HFFc6 (cell line): ENCODE measurements around the gene MIPEP. TPM values are rescaled to one million over a fixed set of nuclear protein-coding genes. Genes with fewer than 3 reads are reported as not detected.

Experiments used
- DNase-seq: peaks from one replicate; pipeline ENCODE4 v3.0.0-alpha.2; 2018
- H3K27ac Mint-ChIP-seq: 2 replicates; pipeline ENCODE4 v1.8.0; 2020; ENCODE audit warnings: mild to moderate bottlenecking, mixed read lengths
- H3K27me3 Mint-ChIP-seq: 2 replicates; pipeline ENCODE4 v1.8.0; 2021; ENCODE audit warnings: mild to moderate bottlenecking, moderate library complexity, mixed read lengths; ENCODE audit not compliant: insufficient read depth
- H3K36me3 Mint-ChIP-seq: 2 replicates; pipeline ENCODE4 v1.8.0; 2021; ENCODE audit warnings: low read depth, mixed read lengths
- H3K4me1 Mint-ChIP-seq: 2 replicates; pipeline ENCODE4 v1.8.0; 2020; ENCODE audit warnings: low read depth, mixed read lengths
- H3K4me3 Mint-ChIP-seq: 2 replicates; pipeline ENCODE4 v1.8.0; 2020; ENCODE audit warnings: mild to moderate bottlenecking, moderate library complexity, mixed read lengths
- H3K9me3 Mint-ChIP-seq: 2 replicates; pipeline ENCODE4 v1.8.0; 2020; ENCODE audit warnings: mild to moderate bottlenecking, mixed read lengths
- CTCF ChIP-seq: fragments of 200-600 bp; sonication (generic); IDR thresholded peaks from 2 replicates; pipeline ENCODE4 v1.5.0; 2021; ENCODE audit warnings: antibody characterized with exemption, mild to moderate bottlenecking
- total RNA-seq, 6 experiments: library from RNA; stranded (reverse); fragmentation: NEBNext Ultra II Directional; extraction: Animal tissue kit (Norgen Biotek cat#: 25700); gene quantifications; 2 replicates in 1 of 6; 3 replicates in 5 of 6; pipeline ENCODE4 v1.2.3, GENCODE V29; 2021

MIPEP gene
- total RNA-seq, 6 experiments from 2014 or later, result 11.3 to 15.6 (median 13.1) TPM

GRCh38 chr13:23690668-23691067 is 198.5 kb downstream of the MIPEP start:
- Mint-ChIP-seq H3K27ac (no peak overlapping the region), H3K9me3 (no peaks in the 10 kb centered on the region), H3K4me1 (peaks cover 19% of the 10 kb centered on the region), H3K36me3 (no peaks in the 10 kb centered on the region), H3K4me3 (no peak overlapping the region), H3K27me3 (peaks cover 2% of the 10 kb centered on the region; the same call in 1 of the 2 replicates)
- no peak for TF ChIP-seq CTCF
- no peak for DNase-seq

- DNase-seq, result no peak
- Mint-ChIP-seq H3K4me3 (no peak overlapping the region), H3K27me3 (peaks cover 2% of the 10 kb centered on the region; the same call in 1 of the 2 replicates), H3K4me1 (peaks cover 19% of the 10 kb centered on the region), H3K27ac (no peak overlapping the region), H3K36me3 (no peaks in the 10 kb centered on the region), H3K9me3 (no peaks in the 10 kb centered on the region)
- no peak for TF ChIP-seq CTCF
Observed at GRCh38 chr13:23688336-23688735, 200.9 kb downstream of the MIPEP start.

GRCh38 chr13:23687614-23688013 is 201.6 kb downstream of the MIPEP start:
- DNase-seq, result no peak
- TF ChIP-seq CTCF, result no peak
- no peaks in the 10 kb centered on the region for H3K36me3 Mint-ChIP-seq
- H3K4me1 Mint-ChIP-seq, result peaks cover 13% of the 10 kb centered on the region
- H3K4me3 Mint-ChIP-seq, result no peak overlapping the region
- peaks cover 2% of the 10 kb centered on the region; the same call in 1 of the 2 replicates for H3K27me3 Mint-ChIP-seq
- H3K9me3 Mint-ChIP-seq, result no peaks in the 10 kb centered on the region
- no peak overlapping the region for H3K27ac Mint-ChIP-seq

GRCh38 chr13:23686948-23687347 is 202.3 kb downstream of the MIPEP start:
- no peaks in the 10 kb centered on the region for H3K9me3 Mint-ChIP-seq
- H3K36me3 Mint-ChIP-seq, result no peaks in the 10 kb centered on the region
- no peak for DNase-seq
- peaks cover 9% of the 10 kb centered on the region for H3K4me1 Mint-ChIP-seq
- TF ChIP-seq CTCF, result no peak
- peaks cover 2% of the 10 kb centered on the region; the same call in 1 of the 2 replicates for H3K27me3 Mint-ChIP-seq
- H3K27ac Mint-ChIP-seq, result no peak overlapping the region
- H3K4me3 Mint-ChIP-seq, result no peak overlapping the region

- no peak for DNase-seq
- no peak for TF ChIP-seq CTCF
- Mint-ChIP-seq H3K27me3 (peaks cover 2% of the 10 kb centered on the region), H3K4me1 (peaks cover 24% of the 10 kb centered on the region), H3K36me3 (no peaks in the 10 kb centered on the region), H3K4me3 (no peak overlapping the region), H3K27ac (no peak overlapping the region), H3K9me3 (no peaks in the 10 kb centered on the region)
Observed at GRCh38 chr13:23685416-23685815, 203.8 kb downstream of the MIPEP start.

- no peak overlapping the region for H3K27ac Mint-ChIP-seq
- no peaks in the 10 kb centered on the region for H3K9me3 Mint-ChIP-seq
- H3K4me1 Mint-ChIP-seq, result peaks cover 31% of the 10 kb centered on the region
- peaks cover 2% of the 10 kb centered on the region for H3K27me3 Mint-ChIP-seq
- TF ChIP-seq CTCF, result no peak
- H3K4me3 Mint-ChIP-seq, result no peak overlapping the region
- no peak for DNase-seq
- H3K36me3 Mint-ChIP-seq, result no peaks in the 10 kb centered on the region
Observed at GRCh38 chr13:23684647-23685046, 204.6 kb downstream of the MIPEP start.
